PC-3 (cell line): ENCODE data around the gene ROR1. TPM values are rescaled to one million over a fixed set of nuclear protein-coding genes. Genes with fewer than 3 reads are reported as not detected.
A peak's percentile ranks its signal among the peaks of the same experiment; 100 is the strongest.

Experiments used
- ATAC-seq: fragments of 200-7000 bp; cut with Tn5 transposase; 2 replicates; pipeline ENCODE4 v1.9.1; 2020; ENCODE audit warnings: mild to moderate bottlenecking, moderate library complexity
- BruUV-seq: library from RNA; stranded (reverse); fragments of 400-500 nt; replicated peaks from 2 replicates; lab custom pipeline; 2021; lab: Mats Ljungman, UMichigan
- CTCF ChIA-PET: fragments of 300-600 bp; sonication (Branson Sonifier 250); formaldehyde crosslinking; loops from one replicate; lab custom pipeline; 2022; ENCODE audit warnings: antibody characterized with exemption; lab: Charles Lee
- POLR2A ChIA-PET: fragments of 300-600 bp; sonication (Branson Sonifier 250); formaldehyde crosslinking; loops from one replicate; lab custom pipeline; 2022; ENCODE audit warnings: antibody characterized with exemption; ENCODE audit not compliant: unreplicated experiment; lab: Charles Lee
- DNase-seq: peaks from one replicate; pipeline ENCODE4 v3.0.0-alpha.2; 2015
- H2AFZ ChIP-seq: fragments of 300-600 bp; sonication (generic); 2 replicates; pipeline ENCODE4 v1.6.0; 2016; ENCODE audit warnings: antibody characterized with exemption, low read length
- H3F3A ChIP-seq: fragments of 300-600 bp; sonication (generic); one replicate; pipeline ENCODE4 v1.6.0; 2017; ENCODE audit warnings: antibody characterized with exemption, low read length, control low read depth, mild to moderate bottlenecking; ENCODE audit not compliant: unreplicated experiment
- H3K27ac ChIP-seq: fragments of 300-600 bp; sonication (generic); 2 replicates; pipeline ENCODE4 v1.5.1; 2016; ENCODE audit warnings: mild to moderate bottlenecking, low read length
- H3K27me3 ChIP-seq: fragments of 300-600 bp; sonication (generic); 2 replicates; pipeline ENCODE4 v1.6.1; 2016; ENCODE audit warnings: low read length, mixed read lengths
- H3K36me3 ChIP-seq: fragments of 300-600 bp; sonication (generic); 2 replicates; pipeline ENCODE4 v1.6.1; 2016; ENCODE audit warnings: low read depth, mixed run types, low read length, mixed read lengths
- H3K4me1 ChIP-seq: fragments of 300-600 bp; sonication (generic); 2 replicates; pipeline ENCODE4 v1.5.1; 2016; ENCODE audit warnings: low read length; ENCODE audit not compliant: insufficient read depth
- H3K4me2 ChIP-seq: fragments of 300-600 bp; sonication (generic); 2 replicates; pipeline ENCODE4 v1.6.0; 2016; ENCODE audit warnings: low read length
- H3K4me3 ChIP-seq: fragments of 300-600 bp; sonication (generic); 2 replicates; pipeline ENCODE4 v1.5.1; 2016; ENCODE audit warnings: mild to moderate bottlenecking, low read length, mixed read lengths
- H3K79me2 ChIP-seq: fragments of 300-600 bp; sonication (generic); 2 replicates; pipeline ENCODE4 v1.6.1; 2017; ENCODE audit warnings: low read length, mixed read lengths
- H3K9ac ChIP-seq: fragments of 300-600 bp; sonication (generic); 2 replicates; pipeline ENCODE4 v1.6.0; 2016; ENCODE audit warnings: mild to moderate bottlenecking, low read length
- H3K9me2 ChIP-seq: fragments of 300-600 bp; sonication (generic); replicated peaks from 2 replicates; pipeline ENCODE4 v1.6.1; 2016; ENCODE audit warnings: mixed run types, low read length, mixed read lengths
- H3K9me3 ChIP-seq: fragments of 300-600 bp; sonication (generic); 2 replicates; pipeline ENCODE4 v1.6.1; 2016; ENCODE audit warnings: low read length, mixed read lengths
- H4K20me1 ChIP-seq: fragments of 300-600 bp; sonication (generic); 2 replicates; pipeline ENCODE4 v1.6.1; 2016; ENCODE audit warnings: low read length, mixed read lengths
- EZH2 ChIP-seq: fragments of 300-600 bp; sonication (generic); IDR thresholded peaks from one replicate; pipeline ENCODE4 v1.6.1; 2017; ENCODE audit warnings: antibody characterized with exemption, mild to moderate bottlenecking, low read length; ENCODE audit not compliant: unreplicated experiment
- EZH2phosphoT487 ChIP-seq: fragments of 300-600 bp; sonication (generic); IDR thresholded peaks from 2 replicates; pipeline ENCODE4 v1.6.1; 2018; ENCODE audit warnings: mild to moderate bottlenecking, antibody characterized with exemption, low read length, borderline replicate concordance
- intact Hi-C: fragments of 100-400 bp; cut with micrococcal nuclease; formaldehyde crosslinking; loops from 2 replicates; pipeline ENCODE4 v1.9.0; 2023
- total RNA-seq: library from RNA; depleted of rRNA; stranded (reverse); fragments of >200 nt; gene quantifications from 2 replicates; pipeline ENCODE4 v1.2.3, GENCODE V29; 2014
- TF ChIP-seq, protein P1 (sequence below): fragments of 300-600 bp; sonication (generic); conservative IDR thresholded peaks from 2 replicates; pipeline ENCODE4 v1.5.1; 2017; ENCODE audit warnings: antibody characterized with exemption, low read depth, mild to moderate bottlenecking, low read length

ROR1 gene
- total RNA-seq, 1 experiment from 2014 or later, result 16.5 TPM

DNA sequence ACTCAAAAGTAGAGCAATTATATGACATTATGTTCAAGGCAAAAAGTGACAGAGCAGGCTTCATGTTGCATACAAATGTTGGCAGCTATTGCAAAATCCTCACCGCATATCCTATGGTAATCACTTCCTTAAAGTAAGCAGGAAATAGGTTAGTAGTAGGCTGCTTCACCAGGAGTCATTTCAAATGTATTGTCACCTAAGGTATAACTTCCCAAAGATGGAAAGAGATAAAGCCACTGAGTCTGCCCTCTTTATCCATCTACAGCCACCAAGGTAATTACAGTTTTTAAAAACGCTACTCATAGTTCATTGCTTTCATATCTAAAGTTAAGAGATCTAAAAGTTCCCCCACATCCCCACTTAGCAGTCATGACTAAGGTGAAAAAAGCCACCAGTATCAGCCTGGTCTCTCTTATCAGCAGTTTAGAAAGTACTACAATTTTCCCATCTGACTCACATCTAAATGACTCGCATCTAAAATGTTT, 398.0 kb downstream of the ROR1 start:
- H3K79me2 ChIP-seq, result no peaks in the 10 kb centered on the region
- CTCF ChIA-PET, result no interaction called here
- H3F3A ChIP-seq, result peaks cover 7% of the 10 kb centered on the region
- no peaks in the 10 kb centered on the region for H4K20me1 ChIP-seq
- H3K4me3 ChIP-seq, result peak overlapping the region; percentile 34; the same call in 1 of the 2 replicates
- H3K27ac ChIP-seq, result peak overlapping the region; percentile 92
- POLR2A ChIA-PET, result no interaction called here
- ATAC-seq (peak; percentile 69), DNase-seq (peak; percentile 85)
- H3K27me3 ChIP-seq, result no peaks in the 10 kb centered on the region
- peak overlapping the region; percentile 11; the same call in 1 of the 2 replicates for H2AFZ ChIP-seq
- no TSS peak for BruUV-seq
- H3K4me1 ChIP-seq, result peaks cover 31% of the 10 kb centered on the region
- TF ChIP-seq EZH2 (no peak), EZH2phosphoT487 (no peak)
- TF ChIP-seq, protein P1, sequence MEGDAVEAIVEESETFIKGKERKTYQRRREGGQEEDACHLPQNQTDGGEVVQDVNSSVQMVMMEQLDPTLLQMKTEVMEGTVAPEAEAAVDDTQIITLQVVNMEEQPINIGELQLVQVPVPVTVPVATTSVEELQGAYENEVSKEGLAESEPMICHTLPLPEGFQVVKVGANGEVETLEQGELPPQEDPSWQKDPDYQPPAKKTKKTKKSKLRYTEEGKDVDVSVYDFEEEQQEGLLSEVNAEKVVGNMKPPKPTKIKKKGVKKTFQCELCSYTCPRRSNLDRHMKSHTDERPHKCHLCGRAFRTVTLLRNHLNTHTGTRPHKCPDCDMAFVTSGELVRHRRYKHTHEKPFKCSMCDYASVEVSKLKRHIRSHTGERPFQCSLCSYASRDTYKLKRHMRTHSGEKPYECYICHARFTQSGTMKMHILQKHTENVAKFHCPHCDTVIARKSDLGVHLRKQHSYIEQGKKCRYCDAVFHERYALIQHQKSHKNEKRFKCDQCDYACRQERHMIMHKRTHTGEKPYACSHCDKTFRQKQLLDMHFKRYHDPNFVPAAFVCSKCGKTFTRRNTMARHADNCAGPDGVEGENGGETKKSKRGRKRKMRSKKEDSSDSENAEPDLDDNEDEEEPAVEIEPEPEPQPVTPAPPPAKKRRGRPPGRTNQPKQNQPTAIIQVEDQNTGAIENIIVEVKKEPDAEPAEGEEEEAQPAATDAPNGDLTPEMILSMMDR, result no peak
- H3K9me3 ChIP-seq, result no peaks in the 10 kb centered on the region
- no peaks in the 10 kb centered on the region for H3K36me3 ChIP-seq
- peak overlapping the region; percentile 77 for H3K4me2 ChIP-seq
- intact Hi-C loops, result loop anchor here (1.0 to 5.0 kb wide), 3 partner anchors 12 to 71 kb away; no protein-coding TSS in a partner anchor
- H3K9ac ChIP-seq, result peak overlapping the region; percentile 58
- H3K9me2 ChIP-seq, result no peaks in the 10 kb centered on the region

DNA sequence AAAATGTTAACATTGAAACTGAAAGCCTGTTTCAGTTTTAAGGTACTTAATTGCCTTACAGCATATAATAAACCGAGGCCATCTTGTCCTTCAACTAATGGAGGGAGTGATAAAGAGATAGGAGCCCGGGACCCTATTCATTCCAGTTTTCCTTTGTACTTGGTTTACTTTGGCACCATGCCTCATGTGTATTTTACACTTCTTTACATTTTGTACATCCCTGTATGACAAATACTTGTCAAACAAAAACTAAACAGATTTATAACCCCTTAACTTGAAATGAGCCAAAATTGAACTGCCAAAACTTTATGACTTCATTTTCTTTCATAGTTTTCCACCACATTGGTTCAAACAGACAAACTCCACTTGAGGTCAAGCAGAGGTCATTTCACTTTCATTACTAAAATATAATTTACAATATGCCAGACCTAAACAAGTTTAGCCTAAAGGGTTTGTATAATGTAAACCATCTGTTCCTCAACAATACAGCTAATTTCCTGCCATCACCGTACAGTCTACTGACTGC, 398.7 kb downstream of the ROR1 start:
- CTCF ChIA-PET, result interaction anchor here (0.6 kb wide), 1 partner anchor 490 kb away, joined by 3 read pairs; no protein-coding TSS in a partner anchor
- no TSS peak for BruUV-seq
- H3K9me2 ChIP-seq, result no peaks in the 10 kb centered on the region
- H3K27me3 ChIP-seq, result no peaks in the 10 kb centered on the region
- no peaks in the 10 kb centered on the region for H3K79me2 ChIP-seq
- no peaks in the 10 kb centered on the region for H4K20me1 ChIP-seq
- H3K27ac ChIP-seq, result peak overlapping the region; percentile 92
- peak; percentile 91 for DNase-seq
- no peaks in the 10 kb centered on the region for H3K9me3 ChIP-seq
- POLR2A ChIA-PET, result no interaction called here
- peaks cover 7% of the 10 kb centered on the region for H3F3A ChIP-seq
- H2AFZ ChIP-seq, result no peak overlapping the region; the same call in 1 of the 2 replicates
- H3K4me2 ChIP-seq, result peak overlapping the region; percentile 77
- intact Hi-C loops, result loop anchor here (1.0 to 5.0 kb wide), 3 partner anchors 12 to 71 kb away; no protein-coding TSS in a partner anchor
- H3K4me1 ChIP-seq, result peaks cover 31% of the 10 kb centered on the region
- TF ChIP-seq EZH2phosphoT487, result no peak
- TF ChIP-seq EZH2, result no peak
- TF ChIP-seq, protein P1, result no peak
- H3K36me3 ChIP-seq, result no peaks in the 10 kb centered on the region
- ATAC-seq, result peak; percentile 75
- H3K9ac ChIP-seq, result peak overlapping the region; percentile 58
- H3K4me3 ChIP-seq, result 0 out of 2 replicates have a peak overlapping the region, but pooled peaks have one; percentile 14
